Lung (tissue), 12 donors: Measurements from ENCODE around the gene CAPZB. TPM values are rescaled to one million over a fixed set of nuclear protein-coding genes. Genes with fewer than 3 reads are reported as not detected.

Experiments used
- ATAC-seq: fragments of 200-7000 bp; cut with Tn5 transposase; one replicate; pipeline ENCODE4 v1.9.1; 2020; ENCODE audit warnings: moderate number of reproducible peaks; ENCODE audit not compliant: insufficient read depth, low FRiP score
- DNase-seq, 3 donors: peaks; one replicate each; pipeline ENCODE4 v3.0.0-alpha.2; 2013 to 2017
- H3K27ac ChIP-seq, 2 donors: one replicate each; pipeline ENCODE4 v1.5.1; 2013; ENCODE audit warnings: mild to moderate bottlenecking in 2 of 2, moderate library complexity in 2 of 2, control low read depth in 1 of 2, inconsistent platforms in 1 of 2, low read depth in 1 of 2, low read length in 1 of 2
- H3K27me3 ChIP-seq, 3 donors: one replicate each; pipeline ENCODE4 v1.5.1; 2013; ENCODE audit warnings: low read length in 2 of 3; ENCODE audit not compliant: control insufficient read depth in 3 of 3, insufficient read depth in 3 of 3
- H3K36me3 ChIP-seq, 4 donors: one replicate each; pipeline ENCODE4 v1.5.1; 2013; ENCODE audit warnings: low read length in 4 of 4, mild to moderate bottlenecking in 1 of 4, moderate library complexity in 1 of 4; ENCODE audit not compliant: control insufficient read depth in 4 of 4, insufficient read depth in 4 of 4
- H3K4me1 ChIP-seq, 5 donors: one replicate each; pipeline ENCODE4 v1.5.1; 2013; ENCODE audit warnings: low read length in 5 of 5, mild to moderate bottlenecking in 2 of 5, moderate library complexity in 1 of 5; ENCODE audit not compliant: control insufficient read depth in 5 of 5, insufficient read depth in 5 of 5
- H3K4me3 ChIP-seq: one replicate; pipeline ENCODE4 v1.5.1; 2013; ENCODE audit warnings: mild to moderate bottlenecking, control low read depth, moderate library complexity
- H3K9ac ChIP-seq, 2 donors: one replicate each; pipeline ENCODE4 v1.5.1; 2013; ENCODE audit warnings: low read length in 2 of 2, control low read depth in 1 of 2; ENCODE audit not compliant: insufficient read depth in 1 of 2
- H3K9me3 ChIP-seq, 4 donors: one replicate each; pipeline ENCODE4 v1.5.1; 2013; ENCODE audit warnings: low read length in 3 of 4, mild to moderate bottlenecking in 1 of 4, moderate library complexity in 1 of 4; ENCODE audit not compliant: control insufficient read depth in 4 of 4, insufficient read depth in 3 of 4
- WGBS, 2 donors: extraction: QIAGEN DNeasy Blood & Tissue Kit; methylation state at CpG; one replicate each; pipeline ENCODE4 v1.1.7; 2013; 5-methylcytosine and 5-hydroxymethylcytosine counted together
- polyA plus RNA-seq, 2 donors: library from polyadenylated mRNA; stranded (reverse); fragments of 200-250 nt; gene quantifications; one replicate each; pipeline ENCODE4 v1.2.1, GENCODE V29; 2013
- total RNA-seq, 2 donors: library from RNA; depleted of rRNA in 1 of 2; stranded (reverse); fragments of >200 nt in 1 of 2; gene quantifications; one replicate each; pipeline ENCODE4 v1.2.1, GENCODE V29; 2014 to 2021
- TF ChIP-seq, protein P1 (sequence below): IDR thresholded peaks from 2 replicates; pipeline ENCODE4 v1.5.1; 2012; ENCODE audit warnings: mild to moderate bottlenecking; ENCODE audit errors: control extremely low read depth, extremely low read depth
- donor health status: control.
- donor health status: control.
- donor health status: Bipolar disorder and iron deficiency.
- donor health status: healthy.
- donor health status: DM: yes; HTN: yes; CAD: no.

The CAPZB gene
- total and polyA plus RNA-seq, 4 donors: 94.7 to 339 (median 278) TPM

DNA sequence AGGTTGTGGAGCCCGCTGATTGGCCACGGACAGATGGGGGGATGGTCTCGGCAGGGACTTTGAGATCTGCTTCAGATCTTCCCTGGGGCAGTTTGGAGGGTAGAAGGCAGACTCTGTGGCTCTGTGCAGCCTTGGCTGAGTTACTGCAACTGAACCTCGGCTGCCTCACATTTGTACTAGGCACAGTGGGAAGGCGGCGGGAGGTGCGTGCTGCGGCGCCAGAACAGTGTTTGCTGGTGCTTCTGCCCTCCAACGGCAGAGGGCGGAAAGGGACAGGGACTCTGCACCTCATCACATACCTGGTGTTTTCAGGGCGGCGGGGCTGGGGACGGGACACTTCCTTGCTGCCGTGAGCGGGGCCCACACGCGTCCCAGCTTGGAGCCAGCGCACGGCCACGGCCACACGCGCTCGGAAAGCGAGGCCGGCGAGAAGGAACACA, 147.0 kb downstream of the CAPZB start:
- H3K36me3 ChIP-seq: peaks cover 3 to 33% (median 8%) of the 10 kb centered on the region in 4 donors
- WGBS, 2 donors: 86 to 90% methylated on average over 27 of the region's 27 CpGs
- H3K4me1 ChIP-seq: peaks cover 0 to 5% (median 0%) of the 10 kb centered on the region in 5 donors
- DNase-seq (peak in 1 of 3 donors; percentile 27), ATAC-seq (no peak)
- no peaks in the 10 kb centered on the region for H3K9me3 ChIP-seq
- TF ChIP-seq, protein P1, sequence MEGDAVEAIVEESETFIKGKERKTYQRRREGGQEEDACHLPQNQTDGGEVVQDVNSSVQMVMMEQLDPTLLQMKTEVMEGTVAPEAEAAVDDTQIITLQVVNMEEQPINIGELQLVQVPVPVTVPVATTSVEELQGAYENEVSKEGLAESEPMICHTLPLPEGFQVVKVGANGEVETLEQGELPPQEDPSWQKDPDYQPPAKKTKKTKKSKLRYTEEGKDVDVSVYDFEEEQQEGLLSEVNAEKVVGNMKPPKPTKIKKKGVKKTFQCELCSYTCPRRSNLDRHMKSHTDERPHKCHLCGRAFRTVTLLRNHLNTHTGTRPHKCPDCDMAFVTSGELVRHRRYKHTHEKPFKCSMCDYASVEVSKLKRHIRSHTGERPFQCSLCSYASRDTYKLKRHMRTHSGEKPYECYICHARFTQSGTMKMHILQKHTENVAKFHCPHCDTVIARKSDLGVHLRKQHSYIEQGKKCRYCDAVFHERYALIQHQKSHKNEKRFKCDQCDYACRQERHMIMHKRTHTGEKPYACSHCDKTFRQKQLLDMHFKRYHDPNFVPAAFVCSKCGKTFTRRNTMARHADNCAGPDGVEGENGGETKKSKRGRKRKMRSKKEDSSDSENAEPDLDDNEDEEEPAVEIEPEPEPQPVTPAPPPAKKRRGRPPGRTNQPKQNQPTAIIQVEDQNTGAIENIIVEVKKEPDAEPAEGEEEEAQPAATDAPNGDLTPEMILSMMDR: no peak
- no peak overlapping the region for H3K4me3 ChIP-seq
- no peaks in the 10 kb centered on the region for H3K27me3 ChIP-seq
- H3K9ac ChIP-seq: no peak overlapping the region
- no peak overlapping the region for H3K27ac ChIP-seq

DNA sequence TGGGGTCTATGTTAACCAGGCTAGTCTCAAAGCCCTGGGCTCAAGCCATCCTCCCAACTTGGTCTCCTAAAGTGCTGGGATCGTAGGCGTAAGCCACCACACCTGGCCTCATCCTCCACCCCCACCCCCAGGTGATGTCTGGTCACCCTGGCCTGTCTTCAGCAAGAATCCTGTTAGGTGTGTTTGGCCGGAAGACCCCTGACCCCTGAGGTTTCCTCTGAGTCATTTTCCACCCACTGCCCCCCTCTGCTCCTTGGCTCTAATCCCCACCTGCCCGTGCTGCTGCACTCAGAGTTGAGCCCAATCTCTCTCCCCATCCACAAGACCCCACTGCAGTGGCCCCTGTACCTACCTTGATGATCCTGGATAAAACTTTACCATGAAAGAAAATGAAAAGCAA, 148.1 kb downstream of the CAPZB start:
- no peak overlapping the region for H3K27ac ChIP-seq
- TF ChIP-seq, protein P1: no peak
- no peaks in the 10 kb centered on the region for H3K27me3 ChIP-seq
- no peak overlapping the region for H3K9ac ChIP-seq
- no peak for DNase-seq
- H3K9me3 ChIP-seq: no peaks in the 10 kb centered on the region
- no peak overlapping the region for H3K4me3 ChIP-seq
- peaks cover 0 to 5% (median 0%) of the 10 kb centered on the region in 5 donors for H3K4me1 ChIP-seq
- no peak for ATAC-seq
- WGBS, 2 donors: 90 to 92% methylated on average over 4 of the region's 4 CpGs
- H3K36me3 ChIP-seq: peaks cover 0 to 25% (median 5%) of the 10 kb centered on the region in 4 donors

DNA sequence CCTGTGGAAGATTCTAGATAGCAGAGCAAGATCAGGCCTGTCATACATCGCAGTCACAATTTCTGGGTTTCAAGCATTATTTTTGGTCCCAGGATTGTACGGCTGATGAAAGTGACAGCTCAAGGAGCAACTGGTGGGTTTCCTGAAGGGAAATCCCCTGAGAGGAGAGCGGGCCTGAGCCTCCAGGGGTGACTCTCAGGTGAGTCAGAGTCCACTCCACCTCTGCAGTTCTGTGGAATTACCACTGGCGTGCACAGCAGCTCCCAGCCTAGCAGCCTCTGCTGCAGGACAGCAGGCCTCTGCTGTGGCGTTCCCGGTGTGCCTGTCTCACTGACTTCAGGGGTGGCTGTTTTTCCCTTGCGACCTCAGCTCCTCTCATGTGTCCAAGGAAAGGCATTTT, 148.8 kb downstream of the CAPZB start:
- peaks cover 0 to 5% (median 0%) of the 10 kb centered on the region in 5 donors for H3K4me1 ChIP-seq
- no peak overlapping the region for H3K27ac ChIP-seq
- no peak for DNase-seq
- no peak for ATAC-seq
- H3K9me3 ChIP-seq: no peaks in the 10 kb centered on the region
- no peak overlapping the region for H3K9ac ChIP-seq
- peaks cover 2 to 24% (median 5%) of the 10 kb centered on the region in 4 donors for H3K36me3 ChIP-seq
- H3K4me3 ChIP-seq: no peak overlapping the region
- TF ChIP-seq, protein P1: no peak
- H3K27me3 ChIP-seq: no peaks in the 10 kb centered on the region
- WGBS, 2 donors: 92 to 93% methylated on average over 7 of the region's 7 CpGs
